Cardiac septum (tissue), 1 donor: ENCODE data around the gene IL12RB1. TPM values are rescaled to one million over a fixed set of nuclear protein-coding genes. Genes with fewer than 3 reads are reported as not detected.

Experiments
- DNase-seq: peaks from one replicate; pipeline ENCODE4 v3.0.0-alpha.2; 2020; ENCODE audit warnings: low spot score
- intact Hi-C: fragments of 100-400 bp; cut with DNase I; formaldehyde crosslinking; loops from one replicate; pipeline ENCODE4 v1.14.0; 2022
- total RNA-seq: library from RNA; stranded (reverse); fragmentation: NEBNext Ultra II Directional; extraction: Animal tissue kit (Norgen Biotek cat#: 25700); gene quantifications from one replicate; pipeline ENCODE4 v1.2.1, GENCODE V29; 2021
- donor health status: DM: no; HTN: no; CAD: no.

Gene IL12RB1
- total RNA-seq, 1 donor from 2014 or later, result 0.35 TPM

DNA sequence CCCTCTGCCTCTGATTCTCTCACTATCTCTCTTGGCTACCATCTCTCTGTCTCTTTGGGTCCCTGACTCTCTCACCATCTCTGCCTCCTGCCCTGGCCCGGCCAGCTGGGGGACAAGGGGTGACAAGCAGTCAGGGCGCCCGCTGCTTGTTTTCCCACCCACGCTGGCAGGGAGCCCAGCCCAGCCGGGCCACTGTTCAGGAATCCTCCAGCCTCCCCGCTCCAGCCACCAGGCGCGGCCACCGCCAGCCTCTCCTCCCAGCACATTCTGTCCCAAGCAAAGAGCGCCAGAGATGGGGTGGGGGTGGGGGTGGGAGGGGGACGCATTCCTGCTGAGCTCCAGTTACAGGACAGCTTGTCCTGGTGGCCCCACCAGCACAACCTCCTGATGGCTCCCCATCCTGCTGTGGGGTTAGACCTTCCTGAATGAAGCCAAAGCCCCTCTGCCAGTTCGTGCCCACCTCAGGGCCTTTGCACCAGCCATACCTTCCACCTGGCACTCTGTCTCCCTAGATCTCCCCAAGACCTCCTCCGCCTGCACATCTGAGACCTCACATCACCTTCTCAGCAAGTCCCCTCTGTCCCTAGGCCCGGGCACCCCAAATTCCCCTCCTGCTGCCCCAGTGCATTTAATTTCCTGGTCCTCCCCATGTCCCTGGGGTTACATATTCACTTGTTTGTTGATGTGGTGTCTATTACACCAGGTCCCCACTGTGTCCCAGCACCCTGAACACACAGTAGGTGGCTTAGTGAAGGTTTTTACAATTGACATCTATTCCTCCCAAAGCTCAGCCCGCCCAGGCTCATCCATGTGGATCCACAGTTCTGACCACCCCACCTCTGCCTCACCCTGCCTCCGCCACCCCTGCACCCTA, 66.3 kb downstream of the IL12RB1 start:
- intact Hi-C loops, result loop anchor here (1.0 kb wide), 1 partner anchor 29 kb away; no protein-coding TSS in a partner anchor
- DNase-seq, result peak; percentile 91

DNA sequence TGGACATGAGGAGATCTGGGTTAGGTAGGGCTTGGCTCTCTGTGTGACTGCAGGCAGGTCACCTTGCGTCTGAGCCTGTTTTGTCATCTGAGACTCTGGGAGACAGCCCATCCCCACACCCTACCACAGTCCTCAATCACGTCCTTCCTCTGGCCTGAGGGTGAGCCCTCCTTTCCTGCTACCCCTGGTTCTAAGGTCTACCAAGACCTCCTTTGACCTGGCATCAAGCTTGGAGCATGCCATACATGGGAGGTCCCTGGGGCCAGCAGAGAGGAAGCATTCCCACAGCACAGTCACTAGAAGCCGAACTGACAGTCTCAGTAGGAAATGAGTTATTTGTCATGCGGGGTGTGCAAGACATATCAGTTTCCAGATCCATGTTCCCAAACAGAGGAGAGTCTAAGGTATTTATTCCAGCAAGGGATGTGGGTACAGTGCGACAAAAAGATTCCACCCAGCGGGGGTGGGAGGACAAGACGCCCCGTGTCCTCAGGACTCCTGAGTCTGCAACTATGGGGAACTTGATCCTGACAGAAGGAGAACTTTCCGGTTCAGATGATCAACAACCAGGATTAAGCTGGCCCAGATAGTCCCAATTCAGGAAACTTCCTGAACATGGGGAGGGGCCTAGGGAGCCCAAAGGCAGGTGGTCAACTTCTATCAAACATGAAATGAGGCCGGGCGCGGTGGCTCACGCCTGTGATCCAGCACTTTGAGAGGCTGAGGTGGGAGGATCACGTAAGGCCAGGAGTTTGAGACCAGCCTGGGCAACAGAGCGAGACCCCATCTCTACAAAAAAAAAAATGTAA, 69.3 kb downstream of the IL12RB1 start:
- intact Hi-C loops, result no loop called here
- no peak for DNase-seq

GRCh38 chr19:18016209-18016910, 70.4 kb downstream of the IL12RB1 start:
- intact Hi-C loops, result no loop called here
- DNase-seq, result no peak

- no peak for DNase-seq
- intact Hi-C loops, result no loop called here
Measured at GRCh38 chr19:18014197-18014596, 72.5 kb downstream of the IL12RB1 start.

- DNase-seq, result no peak
- intact Hi-C loops, result no loop called here
Measured at GRCh38 chr19:18013210-18014111, 73.3 kb downstream of the IL12RB1 start.

GRCh38 chr19:18010149-18010548, 76.6 kb downstream of the IL12RB1 start:
- intact Hi-C loops, result no loop called here
- no peak for DNase-seq

- intact Hi-C loops, result no loop called here
Measured at GRCh38 chr19:18009412-18010066, 77.2 kb downstream of the IL12RB1 start.

More at GRCh38 chr19:18009412-18010066, 77.2 kb downstream of the IL12RB1 start:
- DNase-seq, result no peak

Other genes starting within 250 kb of the IL12RB1 start
- 6.2 TPM for gene JAK3, start 239.0 kb downstream of the IL12RB1 start, total RNA-seq
- gene RPL18A, start 227.0 kb downstream of the IL12RB1 start, total RNA-seq, result 669 TPM
- not detected for gene SLC5A5, start 215.0 kb downstream of the IL12RB1 start, total RNA-seq
- gene CCDC124, start 153.9 kb downstream of the IL12RB1 start, total RNA-seq, result 71.3 TPM
- 0.19 TPM for gene KCNN1, start 119.8 kb downstream of the IL12RB1 start, total RNA-seq
- 9.2 TPM for gene ARRDC2, start 78.8 kb downstream of the IL12RB1 start, total RNA-seq
- 5.2 TPM for gene MAST3, start 10.8 kb upstream of the IL12RB1 start, total RNA-seq
- gene PIK3R2, start 66.2 kb upstream of the IL12RB1 start, total RNA-seq, result 28.3 TPM
- gene IFI30, start 86.9 kb upstream of the IL12RB1 start, total RNA-seq, result 14.6 TPM
- 14.6 TPM for gene MPV17L2, start 106.3 kb upstream of the IL12RB1 start, total RNA-seq
- 21.7 TPM for gene RAB3A, start 117.1 kb upstream of the IL12RB1 start, total RNA-seq
- 1.3 TPM for gene PDE4C, start 139.5 kb upstream of the IL12RB1 start, total RNA-seq
- 1.1 TPM for gene IQCN, start 187.5 kb upstream of the IL12RB1 start, total RNA-seq
- gene JUND, start 194.7 kb upstream of the IL12RB1 start, total RNA-seq, result 140 TPM
- 83.8 TPM for gene LSM4, start 236.1 kb upstream of the IL12RB1 start, total RNA-seq